D721Med (cell line): ENCODE results near the gene ANO2.

Source experiments
- DNase-seq: peaks from one replicate; pipeline ENCODE4 v3.0.0; 2011; ENCODE audit warnings: low spot score; ENCODE audit not compliant: insufficient read length
- FAIRE-seq: peaks from 2 replicates; lab custom pipeline; 2011; peaks lifted over from hg19 to GRCh38; lab: Jason Lieb, UNC
- CTCF ChIP-seq: IDR thresholded peaks from 2 replicates; pipeline ENCODE4 v1.5.1; 2012; ENCODE audit warnings: mild to moderate bottlenecking, control low read depth; ENCODE audit not compliant: insufficient read depth; ENCODE audit errors: missing control alignments

Gene ANO2

GRCh38 chr12:5915511-5915910, 29.5 kb downstream of the ANO2 start:
- TF ChIP-seq CTCF = no peak
- no peak for DNase-seq
- FAIRE-seq = no peak

- no peak for TF ChIP-seq CTCF
- no peak for FAIRE-seq
- no peak for DNase-seq
These were observed 30.5 kb downstream of the ANO2 start for GRCh38 chr12:5914387-5915149.

- no peak for DNase-seq
- TF ChIP-seq CTCF = no peak
- no peak for FAIRE-seq
These were observed 31.7 kb downstream of the ANO2 start for GRCh38 chr12:5913387-5913786.

GRCh38 chr12:5912437-5913334, 32.4 kb downstream of the ANO2 start:
- DNase-seq (no peak), FAIRE-seq (no peak)
- TF ChIP-seq CTCF = peak; percentile 40

GRCh38 chr12:5912011-5912410, 33.0 kb downstream of the ANO2 start:
- FAIRE-seq = peak; percentile 38
- no peak for DNase-seq
- peak; percentile 13 for TF ChIP-seq CTCF

GRCh38 chr12:5910790-5911548, 34.1 kb downstream of the ANO2 start:
- no peak for DNase-seq
- no peak for FAIRE-seq
- TF ChIP-seq CTCF = no peak
